ENCODE results near the gene TNMD. TPM values are rescaled to one million over a fixed set of nuclear protein-coding genes. Genes with fewer than 3 reads are reported as not detected.

TNMD gene
- total RNA-seq, 1 experiment from 2014 or later = not detected

DNA sequence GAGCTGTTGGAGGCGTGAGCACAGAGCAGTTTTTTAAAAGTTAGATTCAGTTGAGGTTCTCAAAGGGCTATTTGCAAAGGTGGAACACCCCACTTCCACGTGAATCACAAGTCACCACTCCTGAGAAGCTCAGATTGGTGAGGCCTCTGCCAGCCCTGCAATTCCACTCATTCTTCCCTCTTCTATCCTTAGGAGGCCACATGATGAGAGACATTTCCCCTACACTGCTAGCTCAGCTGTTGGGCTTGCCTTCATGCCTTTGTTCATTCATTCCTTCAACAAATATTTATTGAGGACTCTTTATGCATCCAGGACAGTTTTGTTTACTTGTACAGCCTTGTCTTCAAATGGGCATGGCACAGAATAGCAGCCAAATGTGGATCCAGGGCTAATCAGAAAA is 63.0 kb downstream of the TNMD start:
- no peak overlapping the region for H3K9ac ChIP-seq (ENCODE audit: low read length)
- H3K27ac ChIP-seq (ENCODE audit: low read depth, low read length) = no peak overlapping the region
- POLR2A ChIA-PET = interaction anchor here (1.7 kb wide), 1 partner anchor 11 kb away, joined by 5 read pairs; the partner anchor contains the start of gene TSPAN6
- no peaks in the 10 kb centered on the region for H3K9me2 ChIP-seq (ENCODE audit: insufficient read depth)
- DNase-seq (ENCODE audit: low read depth, low spot score) = no peak
- H2AFZ ChIP-seq (ENCODE audit: low read depth, low read length, poor library complexity, severe bottlenecking) = no peak overlapping the region
- no peak overlapping the region for H3K4me3 ChIP-seq (replicated peaks in 1 of 2; ENCODE audit: low read depth in 1 of 2, low read length in 2 of 2)
- no peaks in the 10 kb centered on the region for H4K20me1 ChIP-seq (ENCODE audit: insufficient read depth)
- H3K4me2 ChIP-seq (ENCODE audit: low read length) = no peak overlapping the region
- RAD21 ChIA-PET (ENCODE audit: low non-redundant PET in 1 of 2, low total read pairs in 2 of 2, uncharacterized antibody in 2 of 2, unreplicated experiment in 2 of 2) = no interaction called here
- H3K27me3 ChIP-seq (ENCODE audit: insufficient read depth, low read length) = no peaks in the 10 kb centered on the region
- H3K4me1 ChIP-seq (ENCODE audit: control insufficient read depth in 1 of 2, insufficient read depth in 2 of 2, low read length in 2 of 2) = peaks cover 18 to 61% of the 10 kb centered on the region in 2 experiments
- no peaks in the 10 kb centered on the region for H3K79me2 ChIP-seq (ENCODE audit: insufficient read depth, low read length)
- intact Hi-C loops (cut with micrococcal nuclease) = no loop called here
- no peaks in the 10 kb centered on the region for H3K36me3 ChIP-seq (ENCODE audit: control insufficient read depth in 1 of 2, insufficient read depth in 2 of 2, low read length in 2 of 2)
- TF ChIP-seq RAD21 (IDR thresholded peaks at IDR 0.05; ENCODE audit: low read depth) = no peak
- TF ChIP-seq EZH2phosphoT487 (IDR thresholded peaks at IDR 0.05; ENCODE audit: borderline replicate concordance) = no peak
- no peak for TF ChIP-seq TCF7L2 (IDR thresholded peaks at IDR 0.05; ENCODE audit: borderline replicate concordance, extremely low read depth, insufficient read depth, insufficient read length)
- TF ChIP-seq ELF1 (IDR thresholded peaks at IDR 0.05; ENCODE audit: borderline replicate concordance, low read depth) = no peak
- no peak for TF ChIP-seq FOSL1 (IDR thresholded peaks at IDR 0.05; ENCODE audit: low read depth)
- TF ChIP-seq SRF (IDR thresholded peaks at IDR 0.05; ENCODE audit: low read depth) = no peak
- TF ChIP-seq, protein P1, sequence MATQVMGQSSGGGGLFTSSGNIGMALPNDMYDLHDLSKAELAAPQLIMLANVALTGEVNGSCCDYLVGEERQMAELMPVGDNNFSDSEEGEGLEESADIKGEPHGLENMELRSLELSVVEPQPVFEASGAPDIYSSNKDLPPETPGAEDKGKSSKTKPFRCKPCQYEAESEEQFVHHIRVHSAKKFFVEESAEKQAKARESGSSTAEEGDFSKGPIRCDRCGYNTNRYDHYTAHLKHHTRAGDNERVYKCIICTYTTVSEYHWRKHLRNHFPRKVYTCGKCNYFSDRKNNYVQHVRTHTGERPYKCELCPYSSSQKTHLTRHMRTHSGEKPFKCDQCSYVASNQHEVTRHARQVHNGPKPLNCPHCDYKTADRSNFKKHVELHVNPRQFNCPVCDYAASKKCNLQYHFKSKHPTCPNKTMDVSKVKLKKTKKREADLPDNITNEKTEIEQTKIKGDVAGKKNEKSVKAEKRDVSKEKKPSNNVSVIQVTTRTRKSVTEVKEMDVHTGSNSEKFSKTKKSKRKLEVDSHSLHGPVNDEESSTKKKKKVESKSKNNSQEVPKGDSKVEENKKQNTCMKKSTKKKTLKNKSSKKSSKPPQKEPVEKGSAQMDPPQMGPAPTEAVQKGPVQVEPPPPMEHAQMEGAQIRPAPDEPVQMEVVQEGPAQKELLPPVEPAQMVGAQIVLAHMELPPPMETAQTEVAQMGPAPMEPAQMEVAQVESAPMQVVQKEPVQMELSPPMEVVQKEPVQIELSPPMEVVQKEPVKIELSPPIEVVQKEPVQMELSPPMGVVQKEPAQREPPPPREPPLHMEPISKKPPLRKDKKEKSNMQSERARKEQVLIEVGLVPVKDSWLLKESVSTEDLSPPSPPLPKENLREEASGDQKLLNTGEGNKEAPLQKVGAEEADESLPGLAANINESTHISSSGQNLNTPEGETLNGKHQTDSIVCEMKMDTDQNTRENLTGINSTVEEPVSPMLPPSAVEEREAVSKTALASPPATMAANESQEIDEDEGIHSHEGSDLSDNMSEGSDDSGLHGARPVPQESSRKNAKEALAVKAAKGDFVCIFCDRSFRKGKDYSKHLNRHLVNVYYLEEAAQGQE (IDR thresholded peaks at IDR 0.05; ENCODE audit: low read depth) = no peak
- TF ChIP-seq, protein P2, sequence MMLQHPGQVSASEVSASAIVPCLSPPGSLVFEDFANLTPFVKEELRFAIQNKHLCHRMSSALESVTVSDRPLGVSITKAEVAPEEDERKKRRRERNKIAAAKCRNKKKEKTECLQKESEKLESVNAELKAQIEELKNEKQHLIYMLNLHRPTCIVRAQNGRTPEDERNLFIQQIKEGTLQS (IDR thresholded peaks at IDR 0.05) = no peak
- TF ChIP-seq ZFX (IDR thresholded peaks at IDR 0.05) = no peak
- no peak for TF ChIP-seq SP1 (IDR thresholded peaks at IDR 0.05; ENCODE audit: low read depth)
- no peak for TF ChIP-seq POLR2AphosphoS5 (IDR thresholded peaks at IDR 0.05; ENCODE audit: low read depth, low read length)
- TF ChIP-seq, protein P3, sequence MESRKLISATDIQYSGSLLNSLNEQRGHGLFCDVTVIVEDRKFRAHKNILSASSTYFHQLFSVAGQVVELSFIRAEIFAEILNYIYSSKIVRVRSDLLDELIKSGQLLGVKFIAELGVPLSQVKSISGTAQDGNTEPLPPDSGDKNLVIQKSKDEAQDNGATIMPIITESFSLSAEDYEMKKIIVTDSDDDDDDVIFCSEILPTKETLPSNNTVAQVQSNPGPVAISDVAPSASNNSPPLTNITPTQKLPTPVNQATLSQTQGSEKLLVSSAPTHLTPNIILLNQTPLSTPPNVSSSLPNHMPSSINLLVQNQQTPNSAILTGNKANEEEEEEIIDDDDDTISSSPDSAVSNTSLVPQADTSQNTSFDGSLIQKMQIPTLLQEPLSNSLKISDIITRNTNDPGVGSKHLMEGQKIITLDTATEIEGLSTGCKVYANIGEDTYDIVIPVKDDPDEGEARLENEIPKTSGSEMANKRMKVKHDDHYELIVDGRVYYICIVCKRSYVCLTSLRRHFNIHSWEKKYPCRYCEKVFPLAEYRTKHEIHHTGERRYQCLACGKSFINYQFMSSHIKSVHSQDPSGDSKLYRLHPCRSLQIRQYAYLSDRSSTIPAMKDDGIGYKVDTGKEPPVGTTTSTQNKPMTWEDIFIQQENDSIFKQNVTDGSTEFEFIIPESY (IDR thresholded peaks at IDR 0.05; ENCODE audit: extremely low read depth, insufficient replicate concordance, low read length) = no peak
- no TSS peak for BruUV-seq (replicated peaks)
- no peak for ATAC-seq
- CTCF ChIA-PET = no interaction called here
- no peaks in the 10 kb centered on the region for H3K9me3 ChIP-seq (ENCODE audit: control insufficient read depth in 1 of 2, insufficient read depth in 1 of 2, low read depth in 1 of 2, low read length in 2 of 2)
